GM21717 (cell line): ENCODE data around the gene ERC1.
"Not testable (repeated sequence)": the region's sequence is repeated elsewhere in the genome, so short reads cannot be mapped to it uniquely, and the experiment has no call there.

Source experiments
- ATAC-seq: cut with Tn5 transposase; IDR thresholded peaks from one replicate; pipeline ENCODE4 v1.9.1; 2021; ENCODE audit warnings: mild to moderate bottlenecking, moderate library complexity; ENCODE audit not compliant: unreplicated experiment

The ERC1 gene

GRCh38 chr12:1069846-1070245 lies 78.8 kb downstream of the ERC1 start:
- ATAC-seq: no peak

GRCh38 chr12:1071182-1071581 lies 80.2 kb downstream of the ERC1 start:
- ATAC-seq: no peak

- ATAC-seq: no peak
Measured at GRCh38 chr12:1073652-1074051, 82.6 kb downstream of the ERC1 start.

GRCh38 chr12:1077036-1077803 lies 86.2 kb downstream of the ERC1 start:
- ATAC-seq: no peak

GRCh38 chr12:1078002-1078401 lies 87.0 kb downstream of the ERC1 start:
- ATAC-seq: no peak

- ATAC-seq: peak; percentile 53
Measured at GRCh38 chr12:1080520-1081223, 89.6 kb downstream of the ERC1 start.

- no peak for ATAC-seq
Measured at GRCh38 chr12:1083151-1083888, 92.3 kb downstream of the ERC1 start.

GRCh38 chr12:1083889-1084262 lies 92.9 kb downstream of the ERC1 start:
- ATAC-seq: no peak

- no peak for ATAC-seq
Measured at GRCh38 chr12:1091350-1091749, 100.3 kb downstream of the ERC1 start.

GRCh38 chr12:1093166-1093751 lies 102.2 kb downstream of the ERC1 start:
- ATAC-seq: no peak

- no peak for ATAC-seq
Measured at GRCh38 chr12:1094714-1095113, 103.7 kb downstream of the ERC1 start.

- ATAC-seq: no peak
Measured at GRCh38 chr12:1099158-1099557, 108.1 kb downstream of the ERC1 start.

GRCh38 chr12:1099618-1100017 lies 108.6 kb downstream of the ERC1 start:
- ATAC-seq: not testable (repeated sequence)

- ATAC-seq: no peak
Measured at GRCh38 chr12:1102115-1102514, 111.1 kb downstream of the ERC1 start.

- ATAC-seq: no peak
Measured at GRCh38 chr12:1102791-1103450, 111.9 kb downstream of the ERC1 start.

- no peak for ATAC-seq
Measured at GRCh38 chr12:1103632-1104031, 112.6 kb downstream of the ERC1 start.

GRCh38 chr12:1104088-1104800 lies 113.2 kb downstream of the ERC1 start:
- ATAC-seq: no peak

- ATAC-seq: no peak
Measured at GRCh38 chr12:1107669-1108068, 116.6 kb downstream of the ERC1 start.

- peak; percentile 81 for ATAC-seq
Measured at GRCh38 chr12:1108276-1108675, 117.3 kb downstream of the ERC1 start.
